HG02852 (cell line): Measurements from ENCODE around the gene CD200R1L.
A peak's percentile ranks its signal among the peaks of the same experiment; 100 is the strongest.

Experiments used
- ATAC-seq: cut with Tn5 transposase; IDR thresholded peaks from one replicate; pipeline ENCODE4 v1.9.1; 2021; ENCODE audit warnings: mild to moderate bottlenecking, moderate library complexity; ENCODE audit not compliant: unreplicated experiment

Gene CD200R1L

DNA sequence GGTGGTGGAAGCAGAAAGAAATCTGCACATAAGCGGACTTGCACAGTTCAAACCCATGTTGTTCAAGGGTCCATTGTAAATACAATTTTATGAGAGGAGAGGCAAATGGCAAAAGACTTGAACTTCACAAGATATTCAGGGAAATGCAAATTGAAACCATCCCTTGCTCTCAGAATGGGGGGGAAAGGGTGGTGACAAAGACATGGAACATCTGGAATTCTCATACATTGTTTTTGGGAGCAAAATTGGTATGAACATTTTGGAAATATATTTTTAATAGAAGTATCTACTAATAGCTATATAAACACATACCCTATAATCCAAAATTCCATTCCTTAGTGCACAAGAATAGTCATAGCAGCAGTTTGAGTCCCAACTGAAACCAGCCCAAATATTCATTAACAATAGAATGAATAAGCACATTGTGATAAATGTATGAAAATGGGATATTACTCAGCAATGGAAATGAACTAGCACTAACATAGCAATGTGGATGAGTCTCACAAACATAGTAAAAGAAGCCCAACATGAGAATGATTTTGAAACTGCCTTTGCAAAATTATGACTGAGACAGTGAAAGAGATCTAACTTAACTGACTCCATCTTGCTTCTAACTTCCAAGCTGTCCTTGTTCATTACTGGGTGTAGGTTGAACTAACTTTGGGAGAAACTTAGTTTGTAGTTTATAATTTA lies 77.2 kb downstream of the CD200R1L start:
- no peak for ATAC-seq

DNA sequence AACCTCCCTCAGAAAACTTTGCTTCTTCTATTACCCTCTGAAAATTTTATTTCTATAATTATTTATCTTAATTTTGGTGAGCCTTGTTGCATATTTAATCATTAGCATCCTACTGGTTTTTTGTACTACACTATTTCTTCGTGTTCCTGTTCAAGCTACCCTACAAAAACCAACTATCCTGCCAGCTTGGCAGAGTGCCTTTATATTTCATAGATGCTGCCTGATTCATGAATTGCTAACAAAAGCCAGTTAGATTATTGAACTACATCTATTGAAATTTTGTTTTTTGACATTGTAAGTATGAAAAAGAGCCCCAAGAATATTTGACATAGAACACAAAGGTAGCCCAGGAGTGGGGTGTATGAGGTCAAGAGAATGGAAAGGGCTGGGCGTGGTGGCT lies 78.9 kb downstream of the CD200R1L start:
- ATAC-seq = no peak

DNA sequence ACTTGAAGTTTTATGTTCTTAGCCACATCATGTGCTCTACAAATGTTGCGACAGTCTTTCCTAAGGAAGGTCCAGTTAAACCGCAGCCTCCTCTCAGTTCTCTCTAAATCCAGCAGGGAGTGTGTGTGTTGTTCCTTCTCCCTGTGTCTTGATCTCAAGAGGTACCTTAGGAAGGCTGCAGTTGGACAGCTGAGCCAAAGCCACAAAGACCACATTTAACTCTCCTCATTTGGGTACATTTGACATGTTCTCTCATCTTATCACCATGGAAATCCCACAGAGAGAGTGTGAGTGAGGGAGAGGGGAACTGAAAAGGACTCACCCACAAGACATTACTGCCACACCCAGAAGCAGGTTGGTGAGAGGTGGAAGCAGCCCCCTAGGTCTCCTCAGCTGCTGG lies 79.5 kb downstream of the CD200R1L start:
- peak; percentile 81 for ATAC-seq
